Measurements from ENCODE around the gene OR52E1.

The OR52E1 gene

GRCh38 chr11:5118893-5119292 is 49.5 kb downstream of the OR52E1 start:
- DNase-seq, result no peak

All from midbrain (tissue), 1 donor.